Spinal cord (tissue), 10 donors: Measurements from ENCODE around the gene EFL1. TPM values are rescaled to one million over a fixed set of nuclear protein-coding genes. Genes with fewer than 3 reads are reported as not detected.
"Not testable (repeated sequence)": the region's sequence is repeated elsewhere in the genome, so short reads cannot be mapped to it uniquely, and the experiment has no call there.

Experiments
- DNase-seq, 6 donors: peaks; one replicate each; pipeline versions ENCODE4 v3.0.0 to v3.0.0-alpha.2; 2013 to 2015; ENCODE audit warnings: low spot score in 6 of 6, low read depth in 4 of 6
- H3K27ac ChIP-seq: one replicate; pipeline ENCODE4 v1.5.1; 2013; ENCODE audit warnings: low read depth, low read length, control low read depth
- H3K27me3 ChIP-seq: one replicate; pipeline ENCODE4 v1.6.1; 2013; ENCODE audit warnings: low read length; ENCODE audit not compliant: control insufficient read depth, insufficient read depth
- H3K36me3 ChIP-seq: one replicate; pipeline ENCODE4 v1.6.1; 2013; ENCODE audit warnings: low read length; ENCODE audit not compliant: control insufficient read depth, insufficient read depth
- H3K4me1 ChIP-seq: one replicate; pipeline ENCODE4 v1.6.1; 2013; ENCODE audit warnings: low read length; ENCODE audit not compliant: control insufficient read depth, insufficient read depth
- H3K4me3 ChIP-seq: one replicate; pipeline ENCODE4 v1.5.1; 2013; ENCODE audit warnings: low read depth, low read length, control low read depth
- H3K9me3 ChIP-seq: one replicate; pipeline ENCODE4 v1.6.1; 2013; ENCODE audit warnings: low read length; ENCODE audit not compliant: control insufficient read depth, insufficient read depth
- WGBS: methylation state at CpG from one replicate; pipeline ENCODE4 v1.1.5; 2013; ENCODE audit warnings: missing lambda C conversion rate; ENCODE audit not compliant: insufficient coverage; 5-methylcytosine and 5-hydroxymethylcytosine counted together
- polyA plus RNA-seq, 2 donors: library from polyadenylated mRNA; unstranded; fragments of 120-200 nt; gene quantifications; one replicate each; pipeline ENCODE4 v1.2.1, GENCODE V29; 2013; ENCODE audit not compliant: insufficient read length in 2 of 2
- total RNA-seq, 2 donors: library from RNA; depleted of rRNA in 1 of 2; stranded (reverse); fragments of 120-200 nt in 1 of 2; fragments of >200 nt in 1 of 2; gene quantifications; one replicate each; pipeline versions ENCODE4 v1.2.3 to v1.2.4, GENCODE V29; 2013 to 2014
- donor health status: healthy.

The EFL1 gene
- total and polyA plus RNA-seq, 4 donors, result 15.0 to 21.4 (median 18.8) TPM

GRCh38 chr15:82216092-82216491 is 46.4 kb downstream of the EFL1 start:
- H3K4me3 ChIP-seq, H3K27ac ChIP-seq, H3K4me1 ChIP-seq, DNase-seq, H3K9me3 ChIP-seq, H3K36me3 ChIP-seq, H3K27me3 ChIP-seq: not testable (repeated sequence)
- no CpG with 5 or more reads among the region's 2 CpGs for WGBS

GRCh38 chr15:82212201-82212600 is 50.3 kb downstream of the EFL1 start:
- not testable (repeated sequence) for H3K36me3 ChIP-seq, H3K4me3 ChIP-seq, DNase-seq, H3K27me3 ChIP-seq, H3K27ac ChIP-seq, H3K9me3 ChIP-seq, H3K4me1 ChIP-seq

DNA sequence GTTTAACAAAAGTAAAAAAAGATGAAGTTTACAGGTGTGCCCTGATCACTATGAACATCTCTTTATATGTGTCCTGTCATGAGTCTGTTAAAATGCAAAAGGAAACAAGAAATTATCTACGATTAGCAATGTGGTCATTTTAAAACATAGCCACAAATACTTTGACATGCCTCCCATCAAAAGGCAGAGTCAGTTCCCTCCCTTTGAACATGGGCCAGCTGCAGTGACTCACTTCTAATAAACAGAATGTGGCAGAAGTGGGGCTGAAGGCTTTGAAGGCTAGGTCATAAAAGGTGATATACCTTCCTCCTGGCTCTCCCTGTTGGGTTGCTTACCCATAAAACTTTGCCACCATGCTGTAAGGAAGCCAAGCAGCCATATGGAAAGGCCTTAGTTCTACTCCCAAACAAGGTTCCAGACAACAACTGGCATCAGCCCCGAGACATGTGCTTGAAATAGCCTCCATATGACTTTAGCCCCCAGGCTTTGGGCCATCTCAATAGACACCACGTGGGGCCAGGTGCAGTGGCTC is 52.4 kb downstream of the EFL1 start:
- not testable (repeated sequence) for H3K9me3 ChIP-seq, H3K4me3 ChIP-seq, H3K27ac ChIP-seq, H3K36me3 ChIP-seq, H3K27me3 ChIP-seq, H3K4me1 ChIP-seq, DNase-seq
- WGBS, result 75% methylated on average over 2 of the region's 3 CpGs

GRCh38 chr15:82204575-82204974 is 58.0 kb downstream of the EFL1 start:
- not testable (repeated sequence) for H3K36me3 ChIP-seq, DNase-seq, H3K4me3 ChIP-seq, H3K4me1 ChIP-seq, H3K27ac ChIP-seq, H3K9me3 ChIP-seq, H3K27me3 ChIP-seq
- WGBS, result no CpG with 5 or more reads among the region's 2 CpGs

DNA sequence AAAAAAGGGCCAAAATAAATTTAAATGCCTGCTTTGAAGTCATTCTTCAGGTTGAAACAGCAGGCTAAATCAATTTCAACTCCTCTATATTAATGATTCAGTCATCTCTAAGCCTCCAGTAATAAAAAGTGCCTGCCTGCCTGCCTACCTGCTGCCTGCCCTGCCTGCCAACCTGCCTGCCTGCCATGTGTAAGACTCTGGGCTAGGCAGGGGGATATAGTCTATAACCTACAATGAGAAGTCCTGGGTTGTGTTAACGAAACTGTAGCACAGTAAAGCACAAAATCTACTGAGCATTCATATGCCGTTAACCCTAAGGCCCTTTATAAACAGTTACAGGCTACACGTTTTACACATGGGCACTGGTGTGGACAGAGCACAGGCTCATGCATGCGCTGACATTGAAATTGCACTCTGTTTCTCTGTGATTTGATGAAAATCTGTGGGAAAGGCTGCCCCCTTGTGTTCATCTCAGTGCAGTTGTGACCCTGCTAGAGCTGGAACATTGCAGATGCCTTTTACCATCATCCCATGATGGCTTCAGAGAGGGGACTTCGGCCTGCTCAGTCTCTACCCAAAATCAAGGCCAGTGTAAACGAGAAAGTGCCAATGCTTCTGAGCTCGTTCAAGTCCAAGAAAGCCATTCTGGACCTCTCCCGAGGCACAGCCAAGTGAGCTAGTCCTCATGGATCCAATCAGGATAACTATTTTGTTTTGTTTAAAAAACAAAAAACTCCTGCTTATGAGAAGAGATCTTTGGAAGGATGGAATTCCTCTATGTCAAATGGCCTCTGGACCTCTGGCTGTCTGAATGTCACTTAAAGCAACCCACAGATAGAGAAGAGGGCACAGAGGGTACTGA is 64.6 kb downstream of the EFL1 start:
- Histone ChIP-seq H3K36me3 (no peaks in the 10 kb centered on the region), H3K4me3 (no peak overlapping the region), H3K9me3 (no peaks in the 10 kb centered on the region), H3K27me3 (no peaks in the 10 kb centered on the region), H3K4me1 (no peaks in the 10 kb centered on the region), H3K27ac (no peak overlapping the region)
- 27% methylated on average over 2 of the region's 8 CpGs for WGBS
- DNase-seq, result peak; percentile 70 to 96 (median 78)

GRCh38 chr15:82196353-82196752 is 66.2 kb downstream of the EFL1 start:
- DNase-seq, result no peak
- Histone ChIP-seq H3K27ac (no peak overlapping the region), H3K27me3 (no peaks in the 10 kb centered on the region), H3K9me3 (no peaks in the 10 kb centered on the region), H3K4me3 (no peak overlapping the region), H3K4me1 (no peaks in the 10 kb centered on the region), H3K36me3 (no peaks in the 10 kb centered on the region)
- WGBS, result 100% methylated on average over 1 of the region's 2 CpGs

DNA sequence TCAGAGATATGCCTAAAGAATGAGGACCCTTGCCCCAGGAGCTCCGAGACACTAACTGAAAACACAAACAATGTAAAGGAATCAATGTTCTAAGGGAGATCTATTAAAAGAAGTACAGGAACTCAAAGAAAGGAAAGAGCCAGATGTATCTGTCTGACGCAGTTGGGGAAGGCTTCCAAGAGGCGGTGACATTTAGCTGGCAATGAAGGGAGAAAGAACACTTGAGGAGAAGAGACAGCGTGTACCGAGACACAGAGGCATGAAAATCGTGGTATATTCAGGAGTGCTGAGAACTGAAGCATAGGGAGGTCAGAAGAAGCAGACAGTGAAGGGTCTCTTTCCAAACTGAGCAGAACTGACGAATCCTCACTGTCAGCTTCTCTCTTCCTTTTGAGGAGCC is 66.7 kb downstream of the EFL1 start:
- not testable (repeated sequence) for H3K36me3 ChIP-seq, H3K4me3 ChIP-seq, H3K4me1 ChIP-seq, H3K27me3 ChIP-seq, H3K27ac ChIP-seq, H3K9me3 ChIP-seq, DNase-seq
- WGBS, result 98% methylated on average over 6 of the region's 7 CpGs

GRCh38 chr15:82194488-82194887 is 68.0 kb downstream of the EFL1 start:
- H3K27ac ChIP-seq, H3K27me3 ChIP-seq, DNase-seq, H3K36me3 ChIP-seq, H3K4me1 ChIP-seq, H3K4me3 ChIP-seq, H3K9me3 ChIP-seq: not testable (repeated sequence)
- WGBS, result no CpG with 5 or more reads among the region's 6 CpGs

DNA sequence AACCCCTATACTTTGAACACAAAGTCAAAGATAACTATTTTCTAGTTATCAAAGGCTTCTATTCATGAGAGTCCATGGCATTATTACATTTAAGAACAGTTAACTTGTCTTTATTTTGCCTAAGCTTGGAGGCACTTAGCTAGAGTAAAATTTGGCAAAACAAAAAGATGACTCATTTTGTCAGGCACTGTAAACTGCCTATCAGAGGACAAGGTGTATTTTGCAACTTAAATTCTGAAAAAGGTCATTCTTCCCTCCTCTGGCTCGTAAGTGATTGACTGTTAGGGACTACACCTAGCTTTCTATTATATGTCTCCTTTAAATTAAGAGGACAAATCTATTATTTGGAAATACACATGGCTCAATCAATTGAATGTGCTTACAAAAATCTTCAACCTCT is 69.1 kb downstream of the EFL1 start:
- not testable (repeated sequence) for H3K4me1 ChIP-seq, DNase-seq, H3K27ac ChIP-seq, H3K4me3 ChIP-seq, H3K36me3 ChIP-seq, H3K27me3 ChIP-seq, H3K9me3 ChIP-seq
- WGBS, result no CpG with 5 or more reads among the region's 1 CpG

DNA sequence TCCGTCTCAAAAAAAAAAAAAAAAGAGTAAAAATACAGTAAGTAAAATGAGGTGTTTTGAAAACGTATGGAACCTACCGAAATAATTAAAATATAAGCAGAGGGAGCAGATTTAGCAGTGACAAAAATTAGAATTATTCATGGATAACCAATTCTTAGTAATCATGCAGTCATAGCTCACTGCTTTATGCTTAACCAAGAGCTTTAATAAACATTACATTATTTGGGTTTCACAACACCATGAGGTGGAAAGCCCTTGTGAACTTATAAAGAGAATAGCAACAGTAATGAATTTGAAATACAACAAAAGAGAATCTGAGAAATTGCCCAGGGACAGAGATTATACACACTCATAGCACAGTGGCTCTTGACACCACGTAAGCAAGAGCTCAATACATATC is 70.1 kb downstream of the EFL1 start:
- not testable (repeated sequence) for H3K27ac ChIP-seq, H3K36me3 ChIP-seq, H3K4me1 ChIP-seq, H3K9me3 ChIP-seq, H3K4me3 ChIP-seq, DNase-seq, H3K27me3 ChIP-seq
- 100% methylated on average over 1 of the region's 4 CpGs for WGBS
